HG03159 (cell line): ENCODE measurements around the gene HLCS.
"Not testable (repeated sequence)": the region's sequence is repeated elsewhere in the genome, so short reads cannot be mapped to it uniquely, and the experiment has no call there.

Experiments used
- ATAC-seq: cut with Tn5 transposase; IDR thresholded peaks from one replicate; pipeline ENCODE4 v1.9.1; 2021; ENCODE audit warnings: mild to moderate bottlenecking, moderate library complexity; ENCODE audit not compliant: unreplicated experiment

HLCS gene

GRCh38 chr21:36959020-36959835 lies 7.2 kb downstream of the HLCS start:
- no peak for ATAC-seq

- ATAC-seq: no peak
Observed at GRCh38 chr21:36955783-36956182, 10.7 kb downstream of the HLCS start.

DNA sequence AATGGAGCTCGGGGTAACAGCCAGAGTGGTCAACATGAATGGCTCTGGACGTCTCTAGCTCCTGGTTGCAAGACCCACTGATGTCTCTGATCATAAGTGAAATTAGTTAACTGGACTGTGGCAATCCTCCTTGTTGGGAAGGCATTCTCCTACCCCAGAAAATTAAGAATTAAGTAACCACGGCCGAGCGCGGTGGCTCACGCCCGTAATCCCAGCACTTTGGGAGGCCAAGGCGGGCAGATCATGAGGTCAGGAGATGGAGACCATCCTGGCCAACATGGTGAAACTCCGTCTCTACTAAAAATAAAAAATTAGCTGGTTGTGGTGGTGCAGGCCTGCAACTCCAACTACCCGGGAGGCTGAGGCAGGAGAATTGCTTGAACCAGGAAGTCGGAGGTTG lies 14.1 kb downstream of the HLCS start:
- ATAC-seq: not testable (repeated sequence)

DNA sequence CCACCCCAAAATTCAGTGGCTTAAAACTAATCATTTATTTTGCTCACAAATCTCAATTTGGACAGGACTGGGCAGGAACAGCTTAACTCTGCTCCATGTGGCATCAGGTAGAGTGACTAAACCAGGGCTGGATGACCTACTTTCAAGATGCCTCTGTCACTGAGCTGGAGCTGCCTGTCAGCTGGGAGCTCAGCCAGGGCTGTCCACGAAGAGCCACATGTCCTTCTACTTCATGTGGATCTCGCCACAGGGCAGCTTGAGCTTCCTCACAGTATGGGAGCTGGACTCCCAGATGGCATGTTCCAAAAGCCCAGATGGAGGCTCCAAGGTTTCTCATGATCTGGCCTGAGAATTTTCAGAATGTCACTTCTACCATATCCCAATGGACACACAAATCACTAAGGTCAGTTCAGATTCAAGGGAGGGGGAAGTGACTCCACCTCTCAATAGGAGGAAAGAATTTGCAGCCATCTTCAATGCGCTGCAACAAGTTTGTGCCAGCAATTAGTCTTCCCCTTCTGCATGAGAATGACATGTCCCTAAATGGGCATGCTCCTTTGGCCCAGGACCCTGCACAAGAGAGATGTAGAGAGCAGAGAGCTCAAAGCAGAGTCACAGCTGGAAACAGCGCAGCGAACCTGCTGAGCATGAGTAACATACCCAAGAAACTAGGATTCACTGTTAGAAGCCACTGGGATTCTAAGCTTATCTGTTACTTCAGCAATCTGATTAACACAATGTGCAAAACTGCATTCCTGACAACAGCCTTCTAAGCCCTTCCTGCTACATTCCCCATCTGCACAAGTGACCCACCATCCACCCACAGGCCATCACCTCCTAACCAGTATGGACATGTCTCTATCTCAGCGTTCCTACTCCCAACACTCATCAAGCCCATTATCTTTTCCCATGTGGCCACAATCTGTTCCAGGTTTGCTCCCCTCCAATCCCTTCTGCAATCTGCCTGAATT lies 17.0 kb downstream of the HLCS start:
- ATAC-seq: no peak

GRCh38 chr21:36948686-36949085 lies 17.8 kb downstream of the HLCS start:
- no peak for ATAC-seq

- no peak for ATAC-seq
Observed at GRCh38 chr21:36946949-36947356, 19.5 kb downstream of the HLCS start.

- ATAC-seq: no peak
Observed at GRCh38 chr21:36945496-36946138, 20.9 kb downstream of the HLCS start.

DNA sequence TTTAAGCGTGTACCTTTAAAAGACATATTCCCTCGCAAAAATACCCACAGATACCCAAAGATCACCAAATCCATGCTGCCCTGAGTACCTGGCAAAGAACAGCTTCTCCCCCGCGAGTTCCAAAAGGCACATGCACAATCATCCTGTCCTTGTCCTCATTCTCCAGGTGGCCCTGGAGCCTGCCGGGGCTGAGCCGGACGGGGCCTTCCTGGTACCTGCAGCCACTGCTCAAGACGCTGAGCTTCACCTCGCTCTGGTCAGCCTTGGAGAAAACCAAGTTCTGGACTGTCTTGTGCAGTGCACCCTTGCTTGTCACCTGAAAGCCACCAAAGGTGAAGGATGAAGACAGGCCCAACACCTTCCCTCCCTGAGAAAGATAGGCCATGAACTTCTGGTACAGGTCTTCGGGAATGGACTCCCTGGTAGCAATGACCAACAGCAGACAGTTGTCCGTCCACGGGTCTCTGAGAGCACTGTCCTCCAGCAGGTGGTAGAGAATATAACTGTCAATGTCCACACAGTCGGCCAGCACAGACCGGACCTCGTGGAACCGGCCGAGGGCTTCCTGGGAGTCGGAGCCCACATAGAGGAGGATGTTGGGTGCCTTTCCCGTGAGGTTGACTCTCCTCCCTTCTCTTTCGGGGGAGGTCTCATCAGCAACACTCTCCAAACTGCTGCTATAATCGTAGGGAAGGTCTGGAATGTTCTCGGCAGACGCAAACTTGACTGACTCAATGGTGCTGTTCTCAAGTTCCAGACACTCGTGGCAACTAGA lies 29.9 kb downstream of the HLCS start:
- ATAC-seq: no peak

DNA sequence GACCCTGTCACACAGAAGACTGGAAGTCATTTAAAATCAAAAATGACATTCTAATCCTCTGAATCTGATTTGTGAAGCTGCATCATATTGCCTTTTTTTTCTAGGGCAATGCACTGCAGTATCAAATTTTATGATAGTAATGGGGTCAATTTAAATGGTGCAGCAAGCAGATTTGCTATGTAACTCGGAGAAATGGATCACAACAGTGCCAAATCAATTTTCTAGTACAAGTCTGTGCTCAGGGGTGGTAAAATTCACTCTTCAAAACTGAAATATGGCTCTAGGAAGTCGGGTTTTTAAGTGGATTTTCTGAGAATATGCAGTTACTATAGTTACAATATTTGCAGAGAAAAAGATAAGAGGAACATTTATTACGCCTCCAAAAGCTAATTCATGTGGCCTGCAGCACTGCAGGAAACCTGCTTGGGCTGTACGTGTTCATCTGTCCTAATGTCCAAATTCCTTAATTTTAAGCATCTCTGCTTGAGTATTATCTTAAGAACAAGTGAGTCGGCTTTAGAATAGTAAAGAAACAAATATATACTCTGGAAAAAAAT lies 31.5 kb downstream of the HLCS start:
- ATAC-seq: no peak

- ATAC-seq: no peak
Observed at GRCh38 chr21:36932161-36932816, 34.2 kb downstream of the HLCS start.

DNA sequence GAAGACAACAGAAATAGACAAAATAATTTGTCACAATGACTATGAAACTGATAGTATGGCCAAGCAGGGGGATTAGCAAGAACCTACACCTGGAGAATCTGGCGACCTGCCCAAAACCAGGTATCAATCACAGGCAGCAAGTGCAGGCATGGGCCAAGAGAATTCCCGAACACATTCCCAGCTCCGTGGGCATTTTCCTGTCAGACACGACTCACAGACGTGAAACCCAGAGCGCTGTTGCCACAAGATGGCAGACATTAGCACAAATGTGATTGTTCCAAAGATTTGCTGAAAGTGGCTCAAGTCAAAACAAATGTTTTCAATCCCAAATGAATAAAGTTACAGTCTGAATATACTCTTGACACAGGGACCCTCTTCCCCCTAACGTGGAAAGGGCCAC lies 36.8 kb downstream of the HLCS start:
- no peak for ATAC-seq

DNA sequence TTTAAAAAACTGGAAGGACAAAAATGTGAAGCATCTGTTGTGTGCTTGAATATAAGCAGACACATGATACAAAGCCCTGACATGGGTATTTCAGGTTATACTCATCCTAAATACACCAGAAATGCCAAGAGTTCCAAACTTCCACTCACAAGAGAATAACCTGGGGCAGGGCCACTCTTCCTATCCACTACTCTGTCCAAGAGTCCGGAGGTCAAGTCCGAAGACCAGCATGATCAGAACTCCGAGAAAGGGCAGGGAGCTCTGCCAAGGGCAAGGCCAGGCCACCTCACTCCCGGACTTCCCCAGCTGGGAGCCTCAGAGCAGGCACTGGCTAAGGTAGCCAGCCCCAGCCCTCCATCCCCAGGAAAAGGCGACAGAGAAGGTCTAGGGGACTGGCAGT lies 37.5 kb downstream of the HLCS start:
- ATAC-seq: no peak

DNA sequence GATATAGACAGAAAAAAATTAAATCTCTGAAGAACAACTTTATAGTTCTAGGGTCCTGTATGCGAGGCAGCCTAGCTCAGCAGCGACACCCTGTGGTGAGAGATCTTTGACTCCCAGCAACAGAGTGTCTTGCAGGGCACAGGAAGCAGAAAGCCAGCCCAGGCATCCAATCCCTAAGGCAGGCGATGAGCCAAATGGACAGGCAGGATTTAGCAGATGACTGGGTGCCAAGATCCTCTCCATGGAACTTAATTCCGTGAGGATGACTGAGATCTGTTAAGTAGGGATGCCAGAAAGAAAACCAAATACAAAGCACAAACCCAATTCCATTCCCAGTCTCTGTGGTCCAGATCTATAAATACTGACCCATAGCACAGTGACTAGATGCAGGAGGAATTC lies 38.8 kb downstream of the HLCS start:
- no peak for ATAC-seq

DNA sequence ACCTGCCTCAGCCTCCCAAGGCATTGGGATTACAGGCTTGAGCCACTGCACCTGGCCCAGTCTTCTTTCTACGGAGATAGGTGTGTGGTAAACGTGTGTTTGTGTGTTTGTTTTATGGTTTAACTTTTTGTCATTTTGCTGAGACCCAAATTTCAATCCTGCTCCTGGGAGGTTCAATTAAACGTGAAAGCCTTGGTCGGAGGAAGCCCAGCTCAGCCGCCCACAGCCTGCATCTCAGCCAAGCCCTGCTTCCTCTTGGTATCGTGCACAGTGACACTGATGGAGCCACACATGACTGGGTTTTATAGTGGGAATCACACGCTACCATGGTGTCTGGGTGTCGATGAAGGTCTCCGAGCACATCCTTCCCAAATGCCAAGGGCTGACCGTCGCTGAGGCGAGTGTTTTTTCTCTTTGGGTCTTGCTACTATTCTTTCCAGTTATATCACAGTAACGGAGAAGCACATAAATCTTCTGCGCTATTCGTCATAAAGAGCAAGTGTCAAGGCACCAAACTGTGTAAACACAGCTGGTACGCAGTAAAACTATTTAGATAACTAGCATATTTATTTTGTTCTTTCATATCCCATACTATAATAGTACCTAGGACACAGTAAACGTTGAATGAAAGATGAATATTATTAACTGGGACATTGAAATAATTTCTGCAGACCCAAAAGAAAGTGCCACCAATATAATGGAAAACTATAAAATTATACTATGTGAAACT lies 39.3 kb downstream of the HLCS start:
- ATAC-seq: no peak

GRCh38 chr21:36923270-36923669 lies 43.2 kb downstream of the HLCS start:
- no peak for ATAC-seq

GRCh38 chr21:36922861-36923260 lies 43.6 kb downstream of the HLCS start:
- no peak for ATAC-seq

- ATAC-seq: no peak
Observed at GRCh38 chr21:36918291-36918690, 48.2 kb downstream of the HLCS start.

GRCh38 chr21:36917471-36918158 lies 48.9 kb downstream of the HLCS start:
- ATAC-seq: no peak

DNA sequence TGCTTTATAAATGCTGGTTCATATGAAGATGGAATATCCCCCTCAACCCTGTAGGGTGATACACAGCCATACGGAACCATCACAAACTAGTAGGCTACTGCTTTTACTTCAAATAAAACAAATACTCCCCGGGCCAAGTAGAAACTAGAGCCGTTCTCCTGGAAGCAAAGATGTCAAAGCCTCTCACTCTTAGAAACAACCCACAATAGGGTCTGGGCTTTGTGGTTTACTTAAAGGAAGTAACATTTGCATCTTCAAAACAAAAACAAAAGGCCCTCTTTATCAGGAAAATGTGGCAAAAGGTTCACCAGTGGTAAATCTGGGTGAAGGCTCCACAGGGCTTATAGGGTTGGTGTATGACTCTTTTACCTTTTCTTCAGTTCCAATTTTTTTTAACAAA lies 49.8 kb downstream of the HLCS start:
- ATAC-seq: no peak
